ENCODE data around the gene DLL4.

The DLL4 gene

DNA sequence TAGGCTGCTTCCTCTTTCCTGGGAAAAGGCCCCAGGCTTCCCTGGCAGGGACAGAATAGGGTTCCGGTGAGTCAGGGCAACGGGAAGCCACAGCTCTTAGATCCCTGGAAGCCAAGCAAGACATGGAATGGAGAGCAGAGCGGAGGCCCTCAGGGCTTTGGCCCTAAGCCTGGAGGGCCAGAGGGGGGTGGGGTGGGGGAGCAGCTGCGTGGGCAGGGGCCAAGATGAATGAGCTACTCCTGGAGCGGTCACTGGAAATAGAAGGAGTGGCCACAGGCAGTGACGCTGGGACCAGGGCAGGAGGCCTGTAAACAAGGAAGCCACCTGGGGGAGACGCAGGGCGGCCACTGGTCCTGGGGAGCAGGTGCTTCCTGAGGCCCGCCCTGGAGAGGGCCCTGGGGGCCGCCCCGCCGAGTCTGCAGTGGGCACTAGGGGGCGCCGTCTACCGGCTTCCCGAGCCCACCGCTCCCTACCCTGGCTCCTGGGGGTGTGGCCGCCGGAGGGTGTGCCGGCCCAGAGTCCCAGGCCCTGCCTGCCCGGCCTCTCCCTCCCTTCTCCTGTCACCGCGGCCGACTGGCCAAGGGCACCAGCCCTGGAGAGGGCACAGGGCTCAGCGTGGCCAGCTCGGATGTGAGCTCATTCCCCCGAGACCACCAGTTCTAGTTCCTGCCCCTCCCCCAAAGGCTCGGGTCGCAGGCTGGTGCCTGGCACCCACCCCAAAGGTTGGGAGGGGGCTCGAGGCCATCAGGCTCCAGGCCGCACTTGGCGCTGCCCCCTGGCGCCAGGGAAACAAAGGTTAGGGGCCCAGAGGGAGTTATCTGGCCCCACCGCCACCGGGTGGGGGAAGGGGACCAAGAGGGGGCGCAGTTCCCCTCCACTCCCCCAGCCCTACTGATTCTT, 22.8 kb upstream of the DLL4 start:
- DNase-seq (ENCODE audit: low spot score) = peak; percentile 82

DNA sequence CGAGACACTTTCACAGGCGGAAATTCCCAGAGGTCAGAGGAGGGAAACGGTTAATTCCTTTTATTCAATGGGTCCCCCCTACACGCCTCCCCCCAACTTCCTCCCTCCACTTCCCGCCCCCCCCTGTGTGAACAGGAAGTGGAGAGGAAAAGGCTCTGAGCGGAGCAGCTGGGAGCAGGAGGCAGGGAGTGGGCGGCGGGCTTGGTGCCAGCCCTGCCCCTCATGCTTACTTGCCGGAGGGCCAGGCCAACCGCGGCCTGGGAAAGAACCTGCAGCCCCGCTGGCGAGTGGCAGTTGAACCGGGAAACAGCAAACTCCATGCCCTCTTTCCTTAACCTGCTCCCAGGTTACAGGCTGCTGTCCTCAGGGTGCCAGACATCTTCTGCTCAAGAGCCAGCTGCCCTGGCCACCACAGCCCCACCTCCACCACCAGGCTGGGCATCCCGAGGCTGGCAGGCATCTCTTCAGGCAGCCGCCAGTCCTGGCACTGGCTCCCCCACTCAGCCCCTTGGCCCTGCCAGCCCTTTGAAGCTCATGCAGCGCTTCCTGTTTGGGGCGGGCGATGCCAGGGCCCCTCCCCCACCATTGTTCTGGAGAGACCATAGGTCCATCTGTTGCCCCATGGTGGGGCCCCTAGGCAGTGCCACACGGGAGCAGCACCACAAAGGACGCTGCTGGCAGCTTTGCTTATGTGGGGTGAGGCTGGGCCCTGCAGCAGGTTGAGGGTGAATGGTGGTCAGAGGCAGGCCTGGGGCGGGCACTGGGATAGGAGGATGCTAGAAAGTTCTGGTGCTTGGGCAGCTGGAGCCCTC, 21.9 kb upstream of the DLL4 start:
- DNase-seq (ENCODE audit: low spot score) = no peak

GRCh38 chr15:40908095-40908494, 21.0 kb upstream of the DLL4 start:
- DNase-seq (ENCODE audit: low spot score) = no peak

DNA sequence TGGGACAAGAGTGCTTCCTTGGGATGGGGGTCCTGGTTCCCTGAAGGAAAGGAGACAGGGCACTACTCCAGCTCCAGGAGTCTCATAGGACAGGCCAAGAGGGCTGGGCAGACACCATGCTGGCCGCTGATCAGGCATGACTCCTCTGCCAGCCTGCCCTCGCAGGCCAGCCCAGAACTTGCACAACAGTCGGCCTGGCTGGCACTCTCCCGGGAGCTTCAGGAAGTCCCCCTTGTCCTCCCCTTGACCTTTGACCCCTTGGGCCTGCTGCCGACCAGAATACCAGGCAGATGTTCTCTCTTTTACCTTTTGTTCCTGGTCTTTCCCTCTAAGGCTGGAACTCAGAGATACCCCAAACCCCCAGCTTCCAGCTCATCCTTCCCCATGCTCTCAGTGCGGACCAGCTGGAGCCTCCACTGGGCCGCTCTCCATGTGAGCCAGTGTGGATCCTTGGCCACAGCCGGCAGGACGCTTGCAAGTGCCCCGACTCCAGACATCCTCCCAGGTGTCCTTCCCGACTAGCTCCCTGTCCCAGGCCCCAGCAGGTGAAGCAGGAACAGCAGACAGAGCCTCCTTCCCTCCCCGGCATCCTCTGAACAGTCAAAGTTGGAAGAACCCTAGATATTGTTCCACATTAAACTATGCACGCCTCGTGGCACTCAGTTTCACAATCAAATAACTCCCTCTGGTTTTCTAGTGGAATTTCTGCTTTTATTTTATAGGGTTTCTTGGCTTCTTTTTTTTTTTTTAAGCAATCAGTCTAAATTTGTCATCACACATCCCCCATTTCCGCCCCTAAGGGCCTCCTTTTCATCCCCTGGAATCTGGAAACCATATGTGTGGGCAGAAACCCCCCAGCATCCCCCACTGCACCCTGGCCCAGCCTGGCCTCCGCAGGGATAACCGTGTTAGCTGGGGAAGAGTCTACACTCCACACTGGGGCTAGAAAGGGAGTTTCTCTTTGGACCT, 19.2 kb upstream of the DLL4 start:
- no peak for DNase-seq (ENCODE audit: low spot score)

DNA sequence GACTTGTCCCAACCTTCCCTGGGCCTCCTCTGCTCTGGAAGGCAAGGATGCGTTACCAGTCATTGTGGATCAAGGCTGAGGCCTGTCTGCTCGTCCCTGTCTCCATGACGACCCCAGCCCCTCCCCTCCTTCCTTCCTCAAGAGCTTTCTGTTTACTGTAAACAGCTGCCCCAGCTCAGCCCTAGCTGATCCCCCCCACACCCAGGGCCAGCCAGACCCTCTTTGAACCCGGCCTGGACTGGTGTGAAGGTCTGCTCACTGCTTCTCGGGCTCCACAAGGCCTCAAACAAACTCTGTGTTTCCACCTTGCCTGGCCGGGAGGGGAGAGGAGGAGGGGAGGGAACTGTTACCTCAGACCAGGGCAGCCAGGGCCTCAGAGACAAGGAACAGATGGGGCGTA, 18.0 kb upstream of the DLL4 start:
- no peak for DNase-seq (ENCODE audit: low spot score)

GRCh38 chr15:40911693-40912092, 17.4 kb upstream of the DLL4 start:
- DNase-seq (ENCODE audit: low spot score) = no peak

- no peak for DNase-seq (ENCODE audit: low spot score)
Measured at GRCh38 chr15:40912478-40912877, 16.7 kb upstream of the DLL4 start.

DNA sequence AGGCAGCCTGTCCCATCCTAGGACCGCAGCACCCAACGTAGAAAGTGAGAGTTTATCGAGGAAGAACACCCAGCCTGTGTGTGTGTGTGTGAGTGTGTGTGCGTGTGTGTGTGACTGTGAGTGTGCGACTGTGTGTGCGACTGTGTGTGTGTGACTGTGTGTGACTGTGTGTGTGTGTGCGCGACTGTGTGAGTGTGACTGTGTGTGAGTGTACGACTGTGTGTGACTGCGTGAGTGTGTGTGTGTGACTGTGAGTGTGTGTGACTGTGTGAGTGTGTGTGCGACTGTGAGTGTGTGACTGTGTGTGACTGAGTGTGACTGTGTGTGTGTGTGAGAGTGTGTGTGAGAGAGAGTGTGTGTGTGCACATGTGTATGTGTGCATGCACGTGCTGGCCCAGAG, 15.1 kb upstream of the DLL4 start:
- DNase-seq (ENCODE audit: low spot score) = no peak

- DNase-seq (ENCODE audit: low spot score) = no peak
Measured at GRCh38 chr15:40914486-40914885, 14.7 kb upstream of the DLL4 start.

DNA sequence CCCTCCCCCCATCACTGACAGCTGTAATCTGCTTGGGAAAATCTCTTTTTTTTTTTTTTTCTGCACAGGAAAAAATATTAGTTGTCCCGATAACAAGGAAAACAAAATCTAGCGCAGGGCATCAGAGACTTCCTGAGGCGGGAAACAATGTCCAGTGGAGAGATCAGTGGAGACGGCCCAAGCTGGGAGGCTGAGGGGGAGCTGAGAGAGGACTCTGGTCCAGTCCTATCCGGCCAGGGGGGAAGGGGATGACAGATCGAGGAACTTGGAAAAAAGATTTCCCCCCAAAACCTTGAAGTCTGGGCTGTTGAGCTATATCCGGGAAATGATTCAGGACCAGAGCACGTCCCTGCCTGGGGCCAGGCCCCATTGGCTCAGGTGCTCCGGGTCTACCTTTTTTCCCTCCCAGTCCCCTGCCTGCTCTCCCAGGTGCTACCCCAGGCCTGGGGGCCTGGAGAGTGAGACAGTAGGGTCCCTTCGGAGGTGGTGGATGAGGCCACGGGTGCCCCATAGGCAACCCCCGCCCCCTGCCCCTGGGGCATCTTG, 14.0 kb upstream of the DLL4 start:
- DNase-seq (ENCODE audit: low spot score) = no peak

DNA sequence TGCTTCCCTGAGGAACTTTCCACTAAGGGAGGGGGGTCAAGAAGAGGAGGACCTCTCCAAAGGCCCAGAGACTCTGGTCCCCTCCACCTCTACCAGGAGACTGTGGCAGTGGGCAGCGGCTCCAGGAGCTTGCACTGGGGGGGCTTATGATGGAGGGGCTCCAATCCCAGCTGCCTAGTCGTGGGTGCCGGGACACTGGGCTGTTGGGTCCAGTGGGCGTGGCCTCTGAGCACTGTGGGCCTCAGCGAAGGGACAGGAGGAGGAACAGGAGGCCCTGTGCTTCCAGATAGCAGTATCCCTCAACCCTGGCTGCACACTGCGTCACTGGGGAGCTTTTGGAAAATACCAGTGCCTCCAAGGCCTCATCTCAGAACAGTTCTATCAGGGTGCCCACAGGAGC, 13.5 kb upstream of the DLL4 start:
- no peak for DNase-seq (ENCODE audit: low spot score)

GRCh38 chr15:40917585-40917984, 11.6 kb upstream of the DLL4 start:
- no peak for DNase-seq (ENCODE audit: low spot score)

DNA sequence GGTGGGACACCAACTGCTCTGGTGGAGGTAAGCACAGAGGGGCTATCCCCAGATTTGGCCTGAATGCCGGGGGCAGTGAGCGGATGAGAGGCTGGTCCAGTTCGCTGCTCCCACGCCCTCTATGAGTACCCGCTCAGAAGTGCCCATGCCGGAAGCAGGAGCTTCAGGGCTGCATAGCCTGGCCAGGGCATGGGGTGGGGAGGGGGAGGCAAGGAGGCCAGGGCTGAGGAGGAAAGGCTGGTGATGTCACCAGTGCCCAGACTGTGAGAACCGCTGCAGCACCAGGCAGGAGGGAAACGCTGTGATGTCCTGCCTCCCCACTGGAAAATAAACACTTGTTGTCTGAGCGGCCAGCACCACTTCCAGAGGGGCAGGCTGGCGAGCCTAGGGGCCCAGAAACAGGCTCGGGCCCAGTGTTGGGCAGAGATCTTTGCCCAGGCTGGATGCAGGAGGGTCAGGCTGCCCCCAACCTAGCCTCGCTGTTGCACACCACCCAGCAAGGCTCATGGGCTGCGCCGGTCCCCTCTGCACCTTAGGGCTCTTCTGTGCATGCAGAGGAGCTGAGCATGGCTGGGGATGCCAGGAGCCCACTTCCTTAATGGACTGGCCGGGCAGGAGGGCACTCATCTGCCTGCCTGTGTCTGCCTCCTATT, 10.9 kb upstream of the DLL4 start:
- DNase-seq (ENCODE audit: low spot score) = no peak

DNA sequence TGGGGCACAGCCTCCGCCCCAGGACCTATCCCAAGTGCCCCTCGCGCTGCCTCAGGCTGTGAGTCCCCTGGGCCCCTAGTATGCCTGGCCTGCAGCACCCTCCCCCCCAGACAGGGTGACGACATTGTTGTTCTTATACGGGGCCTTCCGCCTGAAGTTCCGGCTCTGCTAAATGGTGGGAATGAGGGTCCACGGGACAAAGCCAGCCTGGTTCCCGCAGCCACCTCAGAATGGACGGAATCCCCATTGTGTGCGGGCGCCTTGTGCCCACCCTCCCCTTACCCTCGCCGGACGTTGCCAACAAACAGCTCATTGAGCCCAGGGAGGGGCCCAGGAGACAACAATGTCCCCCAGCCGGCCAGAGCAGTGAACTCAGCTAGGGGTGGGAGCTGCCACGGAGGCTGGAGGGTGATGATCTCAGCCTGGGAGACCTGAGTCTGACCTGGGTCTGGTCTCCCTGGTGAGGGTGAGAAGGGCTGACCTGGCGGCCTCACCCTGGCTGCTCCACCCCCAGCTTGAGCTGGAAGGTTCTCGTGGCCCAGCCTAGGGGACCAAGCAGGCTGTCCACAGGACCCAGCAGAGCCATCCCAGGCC, 10.2 kb upstream of the DLL4 start:
- DNase-seq (ENCODE audit: low spot score) = no peak

DNA sequence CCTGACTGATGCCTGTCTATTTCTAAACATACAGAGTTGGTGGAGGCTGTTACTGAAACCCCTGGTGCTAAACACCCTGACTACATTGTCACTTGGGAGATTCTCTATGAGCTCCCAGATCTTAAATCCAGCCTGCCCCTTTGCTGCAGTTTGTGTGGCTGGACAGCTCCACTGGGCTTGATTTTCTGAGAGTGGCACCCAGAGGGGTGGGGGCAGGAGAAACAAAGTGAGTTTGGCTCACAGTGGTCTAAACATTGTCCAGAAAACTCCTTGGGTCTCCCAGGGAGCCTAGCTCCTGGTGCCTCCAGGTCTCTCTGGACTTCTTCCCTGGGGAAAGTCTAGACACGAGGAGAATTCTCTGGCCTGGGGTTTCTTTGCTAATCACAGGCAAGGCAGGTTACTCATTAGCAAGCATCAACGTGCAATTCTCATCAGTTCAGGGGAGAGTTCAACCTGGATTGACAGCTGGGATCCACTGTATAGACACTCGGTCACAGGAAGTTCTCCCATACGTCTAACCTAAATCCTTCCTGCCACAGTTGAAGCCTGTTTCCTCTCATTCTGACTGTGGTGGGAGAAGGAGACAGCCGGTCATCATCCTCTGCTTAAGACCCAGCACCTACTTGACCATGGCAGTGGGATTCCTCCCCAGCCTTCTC, 7.1 kb upstream of the DLL4 start:
- no peak for DNase-seq (ENCODE audit: low spot score)

DNA sequence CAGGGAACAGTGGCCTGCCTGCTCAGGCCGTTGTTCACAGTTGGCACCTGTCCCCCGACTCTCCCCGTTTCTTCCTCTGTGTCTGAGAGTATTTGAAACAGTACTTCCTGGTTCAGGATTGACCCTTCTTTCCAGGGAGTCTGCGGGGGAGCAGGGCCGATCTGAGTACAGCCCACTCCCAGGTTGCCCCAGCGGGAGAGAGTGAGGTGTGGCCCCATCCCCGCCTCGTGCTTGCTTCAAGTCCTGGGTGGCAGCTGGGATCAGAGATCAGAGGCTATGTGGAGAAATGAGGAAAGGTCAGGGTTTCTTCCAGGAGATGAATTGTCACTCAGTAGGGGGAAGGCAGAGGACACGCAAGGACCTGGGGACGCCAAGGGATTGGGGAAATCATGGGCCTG, 6.5 kb upstream of the DLL4 start:
- no peak for DNase-seq (ENCODE audit: low spot score)

DNA sequence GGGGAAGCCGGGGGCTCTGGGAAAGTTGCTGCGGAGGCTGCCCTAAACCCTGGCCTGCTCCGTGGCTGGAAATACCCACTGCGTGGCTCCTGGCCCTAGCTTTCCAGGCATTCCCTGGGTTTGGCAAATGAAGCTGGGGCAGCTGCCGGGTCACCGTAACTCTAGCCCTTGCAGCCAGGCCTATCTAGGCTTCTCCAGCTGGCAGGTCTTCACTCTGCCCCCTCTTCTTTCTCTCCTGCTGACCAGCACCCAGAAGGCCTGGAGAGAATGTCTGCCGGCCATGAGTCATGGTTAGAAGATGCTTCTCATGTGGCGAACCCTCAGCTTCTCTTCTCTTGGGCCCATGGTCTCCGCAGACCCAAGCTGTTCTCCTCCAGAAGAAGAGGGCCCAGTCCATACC, 5.6 kb upstream of the DLL4 start:
- DNase-seq (ENCODE audit: low spot score) = no peak

GRCh38 chr15:40925495-40925862, 3.7 kb upstream of the DLL4 start:
- no peak for DNase-seq (ENCODE audit: low spot score)

DNA sequence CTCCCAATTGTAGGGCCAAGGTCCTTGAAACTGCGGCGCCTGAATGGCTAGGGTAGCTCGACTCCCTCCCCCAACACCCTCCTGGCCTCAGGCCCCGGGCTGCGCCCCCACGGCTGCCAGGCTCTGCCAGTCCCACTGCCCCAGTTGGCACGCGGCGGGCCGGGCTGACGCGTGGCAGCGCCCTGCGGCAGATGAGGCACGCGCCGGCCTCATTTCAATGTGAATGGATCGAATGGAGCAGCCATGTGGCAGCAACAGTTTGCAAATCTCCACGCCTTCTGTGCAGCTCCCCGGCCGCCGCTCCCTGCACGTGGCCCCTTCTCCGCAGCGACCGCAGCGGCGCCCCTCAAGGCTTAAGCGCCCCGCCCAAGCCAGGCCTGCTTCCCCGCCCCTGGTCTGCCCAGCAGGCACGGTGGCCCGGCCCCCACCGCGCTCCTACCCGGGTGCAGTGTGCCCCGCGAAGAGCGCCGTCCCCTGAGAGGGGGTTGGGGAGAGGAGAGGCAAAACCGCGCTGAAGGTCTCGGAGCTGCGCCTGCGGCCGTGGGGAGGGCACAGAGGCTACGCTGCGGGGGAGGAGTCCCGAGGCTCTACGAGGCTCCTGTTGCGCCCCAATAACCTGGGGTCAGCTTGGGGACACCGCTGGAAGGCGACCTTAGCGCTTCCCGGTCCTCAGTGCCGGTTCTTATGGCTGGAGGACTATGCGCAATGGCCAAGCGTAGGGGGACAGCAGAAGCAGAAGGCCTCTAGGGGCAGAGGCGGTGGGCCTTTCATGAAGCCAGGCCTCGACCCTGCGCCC, 3.1 kb upstream of the DLL4 start:
- no peak for DNase-seq (ENCODE audit: low spot score)
